ENCODE measurements around the gene LTBP3. TPM values are rescaled to one million over a fixed set of nuclear protein-coding genes. Genes with fewer than 3 reads are reported as not detected.
A peak's percentile ranks its signal among the peaks of the same experiment; 100 is the strongest.

The LTBP3 gene
- total and polyA plus RNA-seq, 2 donors (not counting 1 experiment from before 2014, with no cell fraction given): 37.3 to 40.4 TPM

DNA sequence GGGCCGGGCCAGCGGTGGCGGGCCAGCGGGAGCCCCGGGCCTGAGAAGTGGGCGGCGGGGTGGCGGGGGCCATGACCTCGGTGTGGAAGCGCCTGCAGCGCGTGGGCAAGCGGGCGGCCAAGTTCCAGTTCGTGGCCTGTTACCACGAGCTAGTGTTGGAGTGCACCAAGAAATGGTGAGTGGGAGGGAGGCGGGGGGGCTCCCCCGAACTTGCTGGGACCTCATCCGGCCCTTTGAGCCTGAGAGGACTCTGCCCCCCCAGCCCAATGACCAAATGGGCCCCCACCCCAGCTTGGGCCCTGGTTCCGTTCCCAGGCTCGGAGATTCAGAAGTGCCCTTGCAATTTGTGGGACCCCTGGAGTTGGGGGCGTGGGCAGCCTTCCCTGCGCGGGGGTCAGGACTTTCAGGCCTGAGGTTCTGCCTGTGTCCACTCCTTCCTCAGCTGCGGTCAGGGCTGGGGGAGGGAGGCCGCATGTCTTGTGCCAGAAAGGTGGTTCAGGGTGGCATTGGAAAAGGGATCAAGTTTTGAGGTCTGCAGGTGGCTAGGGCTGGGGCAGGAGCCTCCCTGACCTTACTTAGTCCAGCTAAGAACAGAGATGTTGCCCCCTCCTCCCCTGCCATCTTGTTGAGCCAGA, 18.2 kb upstream of the LTBP3 start:
- Histone ChIP-seq H2AFZ (ENCODE audit: low read length) (no peak overlapping the region), H3K4me3 (replicated peaks in 1 of 4; ENCODE audit: control extremely low read depth in 1 of 4, insufficient read depth in 1 of 4, low read depth in 3 of 4, low read length in 4 of 4) (peak overlapping the region; percentile 55 to 79 (median 60)), H3K9me3 (ENCODE audit: control insufficient read depth, insufficient read depth, low read depth, low read length) (no peaks in the 10 kb centered on the region), H3K4me2 (ENCODE audit: extremely low read depth, insufficient read depth, low read length) (peak overlapping the region; percentile 99), H3K27ac (ENCODE audit: insufficient read depth, low read length) (peak overlapping the region; percentile 80), H3K36me3 (ENCODE audit: control insufficient read depth, insufficient read depth, low read length) (peaks cover 18% of the 10 kb centered on the region), H3K27me3 (ENCODE audit: control insufficient read depth, insufficient read depth, low read length) (no peaks in the 10 kb centered on the region), H3K79me2 (ENCODE audit: control insufficient read depth, insufficient read depth, low read length) (peaks cover 27% of the 10 kb centered on the region), H4K20me1 (ENCODE audit: control insufficient read depth, extremely low read depth, insufficient read depth, low read length) (no peaks in the 10 kb centered on the region), H3K9ac (ENCODE audit: insufficient read depth, low read length) (peak overlapping the region; percentile 71), H3K4me1 (ENCODE audit: control insufficient read depth, extremely low read depth, insufficient read depth, low read length) (peaks cover 41% of the 10 kb centered on the region)
- DNase-seq (ENCODE audit: low read depth in 2 of 2): no peak
- TF ChIP-seq EZH2 (IDR thresholded peaks at IDR 0.05; ENCODE audit: low read length, missing control alignments): no peak
- TF ChIP-seq CTCF (conservative IDR thresholded peaks at IDR 0.05 in 1 of 2, IDR thresholded peaks at IDR 0.05 in 1 of 2; ENCODE audit: low read depth in 1 of 2, low read length in 2 of 2): no peak

GRCh38 chr11:65575568-65576231, 17.5 kb upstream of the LTBP3 start, which contains the start of gene EHBP1L1:
Gene EHBP1L1 (plus strand): TSS chr11:65576053. CDS start chr11:65576303, 250 bp downstream.
- DNase-seq (ENCODE audit: low read depth in 2 of 2): peak; percentile 38 to 72

More at GRCh38 chr11:65575568-65576231, 17.5 kb upstream of the LTBP3 start, which contains the start of gene EHBP1L1:
- peak within 1 kb of the TSS; percentile 99 for H3K4me2 ChIP-seq (ENCODE audit: extremely low read depth, insufficient read depth, low read length)
- peak within 1 kb of the TSS; percentile 80 for H3K27ac ChIP-seq (ENCODE audit: insufficient read depth, low read length)
- H3K4me3 ChIP-seq (replicated peaks in 1 of 4; ENCODE audit: control extremely low read depth in 1 of 4, insufficient read depth in 1 of 4, low read depth in 3 of 4, low read length in 4 of 4): peak within 1 kb of the TSS; percentile 55 to 79 (median 60)
- H3K4me1 ChIP-seq (ENCODE audit: control insufficient read depth, extremely low read depth, insufficient read depth, low read length): peaks cover 46% of the 10 kb centered on the region
- no peaks in the 10 kb centered on the region for H4K20me1 ChIP-seq (ENCODE audit: control insufficient read depth, extremely low read depth, insufficient read depth, low read length)
- H3K79me2 ChIP-seq (ENCODE audit: control insufficient read depth, insufficient read depth, low read length): peaks cover 33% of the 10 kb centered on the region
- peaks cover 14% of the 10 kb centered on the region for H3K36me3 ChIP-seq (ENCODE audit: control insufficient read depth, insufficient read depth, low read length)
- peak within 1 kb of the TSS; percentile 71 for H3K9ac ChIP-seq (ENCODE audit: insufficient read depth, low read length)
- no peaks in the 10 kb centered on the region for H3K27me3 ChIP-seq (ENCODE audit: control insufficient read depth, insufficient read depth, low read length)
- H2AFZ ChIP-seq (ENCODE audit: low read length): no peak within 1 kb of the TSS
- no peaks in the 10 kb centered on the region for H3K9me3 ChIP-seq (ENCODE audit: control insufficient read depth, insufficient read depth, low read depth, low read length)
- no peak for TF ChIP-seq EZH2 (IDR thresholded peaks at IDR 0.05; ENCODE audit: low read length, missing control alignments)
- TF ChIP-seq CTCF (conservative IDR thresholded peaks at IDR 0.05 in 1 of 2, IDR thresholded peaks at IDR 0.05 in 1 of 2; ENCODE audit: low read depth in 1 of 2, low read length in 2 of 2): no peak
